Measurements from ENCODE around the gene TMCC3. TPM values are rescaled to one million over a fixed set of nuclear protein-coding genes. Genes with fewer than 3 reads are reported as not detected.
"Not testable (repeated sequence)": the region's sequence is repeated elsewhere in the genome, so short reads cannot be mapped to it uniquely, and the experiment has no call there.

The TMCC3 gene
- total RNA-seq (2014; rRNA removed; shearing (Covaris generic); ENCODE audit: low replicate concordance) = 0.79 and 0.82 TPM in 2 replicates

DNA sequence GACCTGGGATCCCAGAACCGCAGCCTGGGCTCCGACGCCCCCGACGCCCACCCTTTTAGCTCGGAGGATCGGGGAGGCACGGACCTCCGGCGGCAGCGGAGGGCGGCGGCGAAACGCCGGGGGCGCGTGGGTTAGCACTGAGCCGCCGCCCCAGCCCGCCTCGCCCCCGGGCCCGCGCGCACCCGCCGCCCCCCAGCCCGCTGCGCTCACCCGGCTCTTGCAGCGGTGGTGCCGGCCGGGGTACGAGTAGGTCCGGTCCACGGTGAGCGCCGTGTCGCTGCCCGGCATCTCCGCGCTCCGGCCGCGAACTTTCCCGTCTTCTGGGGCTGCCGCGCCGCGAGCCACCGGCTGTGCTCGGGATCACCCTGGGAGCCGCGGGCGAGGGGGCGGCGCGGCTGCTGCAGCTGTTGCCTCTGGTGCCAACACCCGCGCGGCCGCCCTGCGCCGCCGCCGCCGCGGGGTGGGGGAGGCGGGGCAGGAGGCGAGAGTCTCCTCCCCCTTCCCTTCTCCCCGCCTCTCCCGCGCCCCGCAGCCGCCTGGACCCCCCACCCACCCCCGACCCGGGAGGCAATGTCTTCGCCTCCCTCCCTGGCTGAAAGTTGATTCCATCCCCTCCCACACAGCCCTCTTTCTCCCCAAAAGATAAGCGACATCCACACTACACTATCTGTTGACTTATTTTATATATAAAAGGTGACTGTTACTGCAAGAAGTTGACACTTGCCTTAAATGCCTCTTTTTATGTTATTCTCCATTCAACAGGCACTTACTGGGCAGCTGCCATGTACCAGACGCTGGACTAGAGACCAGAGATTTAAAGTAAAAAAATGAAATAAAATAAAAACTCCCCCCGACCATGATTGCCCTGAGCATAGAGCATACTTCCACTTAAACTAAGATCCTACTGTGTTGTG is at the start of gene TMCC3:
TSS of gene TMCC3 (minus strand) at position 415 of the 914 bp plus-strand sequence. CDS start at position 288, 127 bp downstream.
- Histone ChIP-seq H3K9ac (ENCODE audit: low read length) (no peak within 1 kb of the TSS), H3K4me1 (ENCODE audit: low read length) (no peaks in the 10 kb centered on the region), H3K9me3 (ENCODE audit: low read length) (no peaks in the 10 kb centered on the region), H3K36me3 (ENCODE audit: insufficient read depth, low read length) (no peaks in the 10 kb centered on the region), H3K27me3 (ENCODE audit: low read length) (no peaks in the 10 kb centered on the region), H3K4me2 (ENCODE audit: low read depth, low read length, poor library complexity, severe bottlenecking) (no peak within 1 kb of the TSS), H3K27ac (ENCODE audit: low read length) (no peak within 1 kb of the TSS), H3K4me3 (ENCODE audit: low read length) (no peak within 1 kb of the TSS), H4K20me1 (ENCODE audit: insufficient read depth, low read depth, low read length) (no peaks in the 10 kb centered on the region), H3K79me2 (ENCODE audit: low read length) (no peaks in the 10 kb centered on the region), H2AFZ (ENCODE audit: low read length) (no peak within 1 kb of the TSS), H3K9me2 (replicated peaks; ENCODE audit: insufficient read depth, low read length) (no peaks in the 10 kb centered on the region)
- DNase-seq = no peak

- no peak overlapping the region for H3K4me3 ChIP-seq (ENCODE audit: low read length)
Measured at GRCh38 chr12:94699801-94700200, 49.4 kb upstream of the TMCC3 start.

GRCh38 chr12:94698578-94698977 is 48.2 kb upstream of the TMCC3 start:
- peaks cover 7% of the 10 kb centered on the region for H3K4me1 ChIP-seq (ENCODE audit: low read length)

More at GRCh38 chr12:94699801-94700200, 49.4 kb upstream of the TMCC3 start:
- Histone ChIP-seq H4K20me1 (ENCODE audit: insufficient read depth, low read depth, low read length) (no peaks in the 10 kb centered on the region), H3K4me2 (ENCODE audit: low read depth, low read length, poor library complexity, severe bottlenecking) (no peak overlapping the region), H3K9me3 (ENCODE audit: low read length) (no peaks in the 10 kb centered on the region), H3K27ac (ENCODE audit: low read length) (no peak overlapping the region), H3K79me2 (ENCODE audit: low read length) (no peaks in the 10 kb centered on the region), H3K9me2 (replicated peaks; ENCODE audit: insufficient read depth, low read length) (no peaks in the 10 kb centered on the region), H3K9ac (ENCODE audit: low read length) (no peak overlapping the region), H2AFZ (ENCODE audit: low read length) (no peak overlapping the region), H3K4me1 (ENCODE audit: low read length) (peaks cover 19% of the 10 kb centered on the region), H3K36me3 (ENCODE audit: insufficient read depth, low read length) (no peaks in the 10 kb centered on the region), H3K27me3 (ENCODE audit: low read length) (no peaks in the 10 kb centered on the region)
- no peak for DNase-seq

DNA sequence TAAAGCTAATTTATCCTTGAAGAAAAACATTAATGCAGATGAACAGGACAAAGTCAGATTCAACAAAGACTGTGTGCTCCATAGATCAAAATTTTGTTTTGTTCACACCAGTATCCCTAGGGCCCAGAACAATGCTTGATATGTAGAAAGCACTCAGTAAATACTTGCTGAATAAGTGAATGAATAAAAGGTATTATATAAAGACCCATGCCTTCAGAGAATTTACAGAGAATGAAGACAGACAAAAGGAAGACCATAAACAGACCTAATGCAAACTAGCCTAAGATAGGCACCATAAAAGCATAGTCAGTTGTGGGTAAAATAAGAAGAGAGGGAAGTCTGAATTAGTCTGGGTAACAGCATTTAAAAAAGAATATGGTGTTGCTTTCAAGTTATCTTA is 47.3 kb upstream of the TMCC3 start:
- Histone ChIP-seq H3K27ac (ENCODE audit: low read length) (no peak overlapping the region), H3K4me3 (ENCODE audit: low read length) (no peak overlapping the region), H3K4me1 (ENCODE audit: low read length) (no peaks in the 10 kb centered on the region; the same call in 1 of the 2 replicates), H3K9me2 (replicated peaks; ENCODE audit: insufficient read depth, low read length) (no peaks in the 10 kb centered on the region), H4K20me1 (ENCODE audit: insufficient read depth, low read depth, low read length) (no peaks in the 10 kb centered on the region), H3K36me3 (ENCODE audit: insufficient read depth, low read length) (no peaks in the 10 kb centered on the region), H3K9me3 (ENCODE audit: low read length) (no peaks in the 10 kb centered on the region), H3K27me3 (ENCODE audit: low read length) (no peaks in the 10 kb centered on the region), H3K79me2 (ENCODE audit: low read length) (no peaks in the 10 kb centered on the region), H2AFZ (ENCODE audit: low read length) (no peak overlapping the region), H3K9ac (ENCODE audit: low read length) (no peak overlapping the region), H3K4me2 (ENCODE audit: low read depth, low read length, poor library complexity, severe bottlenecking) (no peak overlapping the region)
- no peak for DNase-seq

More at GRCh38 chr12:94698578-94698977, 48.2 kb upstream of the TMCC3 start:
- DNase-seq = no peak
- no peak overlapping the region for H2AFZ ChIP-seq (ENCODE audit: low read length)
- H3K9me2 ChIP-seq (replicated peaks; ENCODE audit: insufficient read depth, low read length) = no peaks in the 10 kb centered on the region
- H3K9me3 ChIP-seq (ENCODE audit: low read length) = no peaks in the 10 kb centered on the region
- no peak overlapping the region for H3K27ac ChIP-seq (ENCODE audit: low read length)
- no peak overlapping the region for H3K4me2 ChIP-seq (ENCODE audit: low read depth, low read length, poor library complexity, severe bottlenecking)
- H3K79me2 ChIP-seq (ENCODE audit: low read length) = no peaks in the 10 kb centered on the region
- H4K20me1 ChIP-seq (ENCODE audit: insufficient read depth, low read depth, low read length) = no peaks in the 10 kb centered on the region
- H3K4me3 ChIP-seq (ENCODE audit: low read length) = no peak overlapping the region
- no peaks in the 10 kb centered on the region for H3K27me3 ChIP-seq (ENCODE audit: low read length)
- H3K9ac ChIP-seq (ENCODE audit: low read length) = no peak overlapping the region
- no peaks in the 10 kb centered on the region for H3K36me3 ChIP-seq (ENCODE audit: insufficient read depth, low read length)

GRCh38 chr12:94694732-94695131 is 44.4 kb upstream of the TMCC3 start:
- DNase-seq = no peak
- H2AFZ ChIP-seq (ENCODE audit: low read length) = no peak overlapping the region
- H3K27me3 ChIP-seq (ENCODE audit: low read length) = no peaks in the 10 kb centered on the region

DNA sequence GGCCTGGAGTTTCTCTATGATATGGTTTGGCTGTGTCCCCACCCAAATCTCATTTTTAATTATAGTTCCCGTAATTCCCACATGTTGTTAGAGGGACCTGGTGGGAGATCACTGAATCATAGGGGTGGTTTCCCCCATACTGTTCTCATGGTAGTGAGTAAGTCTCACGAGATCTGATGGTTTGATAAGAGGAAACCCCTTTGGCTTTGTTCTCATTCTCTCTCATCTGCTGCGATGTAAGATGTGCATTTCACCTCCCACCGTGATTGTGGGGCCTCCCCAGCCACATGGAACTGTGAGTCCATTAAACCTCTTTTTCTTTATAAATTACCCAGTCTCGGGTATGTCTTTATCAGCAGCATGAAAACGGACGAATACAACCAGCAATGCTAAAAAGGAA is 42.5 kb upstream of the TMCC3 start:
- DNase-seq; H4K20me1 ChIP-seq (ENCODE audit: insufficient read depth, low read depth, low read length); H3K4me1 ChIP-seq (ENCODE audit: low read length); H3K9ac ChIP-seq (ENCODE audit: low read length); H3K36me3 ChIP-seq (ENCODE audit: insufficient read depth, low read length); H3K4me3 ChIP-seq (ENCODE audit: low read length); H3K27ac ChIP-seq (ENCODE audit: low read length); H3K9me3 ChIP-seq (ENCODE audit: low read length); H2AFZ ChIP-seq (ENCODE audit: low read length); H3K27me3 ChIP-seq (ENCODE audit: low read length); H3K9me2 ChIP-seq (replicated peaks; ENCODE audit: insufficient read depth, low read length); H3K79me2 ChIP-seq (ENCODE audit: low read length); H3K4me2 ChIP-seq (ENCODE audit: low read depth, low read length, poor library complexity, severe bottlenecking): not testable (repeated sequence)

More at GRCh38 chr12:94694732-94695131, 44.4 kb upstream of the TMCC3 start:
- no peak overlapping the region for H3K4me2 ChIP-seq (ENCODE audit: low read depth, low read length, poor library complexity, severe bottlenecking)
- H3K36me3 ChIP-seq (ENCODE audit: insufficient read depth, low read length) = no peaks in the 10 kb centered on the region
- no peak overlapping the region for H3K27ac ChIP-seq (ENCODE audit: low read length)
- H3K9me2 ChIP-seq (replicated peaks; ENCODE audit: insufficient read depth, low read length) = no peaks in the 10 kb centered on the region
- H3K9me3 ChIP-seq (ENCODE audit: low read length) = no peaks in the 10 kb centered on the region
- H4K20me1 ChIP-seq (ENCODE audit: insufficient read depth, low read depth, low read length) = no peaks in the 10 kb centered on the region
- H3K4me3 ChIP-seq (ENCODE audit: low read length) = no peak overlapping the region
- no peaks in the 10 kb centered on the region for H3K79me2 ChIP-seq (ENCODE audit: low read length)
- H3K9ac ChIP-seq (ENCODE audit: low read length) = no peak overlapping the region
- no peaks in the 10 kb centered on the region; the same call in 1 of the 2 replicates for H3K4me1 ChIP-seq (ENCODE audit: low read length)

GRCh38 chr12:94690198-94690771 is 39.9 kb upstream of the TMCC3 start:
- H3K4me2 ChIP-seq (ENCODE audit: low read depth, low read length, poor library complexity, severe bottlenecking) = no peak overlapping the region
- no peaks in the 10 kb centered on the region for H3K27me3 ChIP-seq (ENCODE audit: low read length)
- no peak overlapping the region for H3K4me3 ChIP-seq (ENCODE audit: low read length)
- no peaks in the 10 kb centered on the region for H3K36me3 ChIP-seq (ENCODE audit: insufficient read depth, low read length)
- no peaks in the 10 kb centered on the region for H3K4me1 ChIP-seq (ENCODE audit: low read length)
- H3K27ac ChIP-seq (ENCODE audit: low read length) = no peak overlapping the region
- no peak overlapping the region for H2AFZ ChIP-seq (ENCODE audit: low read length)
- H4K20me1 ChIP-seq (ENCODE audit: insufficient read depth, low read depth, low read length) = no peaks in the 10 kb centered on the region
- no peaks in the 10 kb centered on the region for H3K9me3 ChIP-seq (ENCODE audit: low read length)
- no peak for DNase-seq
- no peaks in the 10 kb centered on the region for H3K9me2 ChIP-seq (replicated peaks; ENCODE audit: insufficient read depth, low read length)
- no peaks in the 10 kb centered on the region for H3K79me2 ChIP-seq (ENCODE audit: low read length)
- H3K9ac ChIP-seq (ENCODE audit: low read length) = no peak overlapping the region

GRCh38 chr12:94689646-94690036 is 39.3 kb upstream of the TMCC3 start:
- no peak for DNase-seq
- H3K79me2 ChIP-seq (ENCODE audit: low read length) = no peaks in the 10 kb centered on the region
- no peak overlapping the region for H3K27ac ChIP-seq (ENCODE audit: low read length)
- H3K4me3 ChIP-seq (ENCODE audit: low read length) = no peak overlapping the region
- no peak overlapping the region for H2AFZ ChIP-seq (ENCODE audit: low read length)
- H4K20me1 ChIP-seq (ENCODE audit: insufficient read depth, low read depth, low read length) = no peaks in the 10 kb centered on the region
- no peaks in the 10 kb centered on the region for H3K4me1 ChIP-seq (ENCODE audit: low read length)
- H3K9me2 ChIP-seq (replicated peaks; ENCODE audit: insufficient read depth, low read length) = no peaks in the 10 kb centered on the region
- no peak overlapping the region for H3K9ac ChIP-seq (ENCODE audit: low read length)
- H3K9me3 ChIP-seq (ENCODE audit: low read length) = no peaks in the 10 kb centered on the region
- H3K36me3 ChIP-seq (ENCODE audit: insufficient read depth, low read length) = no peaks in the 10 kb centered on the region
- no peaks in the 10 kb centered on the region for H3K27me3 ChIP-seq (ENCODE audit: low read length)
- no peak overlapping the region for H3K4me2 ChIP-seq (ENCODE audit: low read depth, low read length, poor library complexity, severe bottlenecking)
